ENCODE results near the gene ETV3. TPM values are rescaled to one million over a fixed set of nuclear protein-coding genes. Genes with fewer than 3 reads are reported as not detected.

ETV3 gene
- total RNA-seq, 2 experiments from 2014 or later: 11.1 to 20.4 TPM

- Histone ChIP-seq H3K36me3 (ENCODE audit: insufficient read depth, low read length) (no peaks in the 10 kb centered on the region), H3K4me3 (ENCODE audit: low read depth, low read length, poor library complexity, severe bottlenecking) (no peak overlapping the region), H3K9me2 (ENCODE audit: insufficient read depth, low read length) (no peaks in the 10 kb centered on the region), H3K4me1 (ENCODE audit: insufficient read depth, low read length, poor library complexity, severe bottlenecking) (peaks cover 15% of the 10 kb centered on the region), H3K79me2 (ENCODE audit: insufficient read depth, low read depth, low read length) (no peaks in the 10 kb centered on the region), H3K27ac (ENCODE audit: low read depth, low read length, poor library complexity, severe bottlenecking) (no peak overlapping the region), H3K9me3 (ENCODE audit: low read length) (no peaks in the 10 kb centered on the region), H2AFZ (ENCODE audit: low read length) (no peak overlapping the region), H4K20me1 (ENCODE audit: insufficient read depth, low read length) (no peaks in the 10 kb centered on the region), H3K4me2 (ENCODE audit: low read length) (no peak overlapping the region)
- TF ChIP-seq EZH2phosphoT487 (IDR thresholded peaks at IDR 0.05; ENCODE audit: borderline replicate concordance, low read depth, low read length) (no peak), CTCF (conservative IDR thresholded peaks at IDR 0.05; ENCODE audit: low read length) (no peak)
- intact Hi-C loops (cut with micrococcal nuclease; ENCODE audit: unreplicated experiment): no loop called here
- DNase-seq (ENCODE audit: low spot score): no peak
- POLR2A ChIA-PET: interaction anchor here (0.6 kb wide), 1 partner anchor 290 kb away, joined by 3 read pairs; no protein-coding TSS in a partner anchor
- BruUV-seq (replicated peaks): no TSS peak
- CTCF ChIA-PET (ENCODE audit: unreplicated experiment): no interaction called here
Measured at GRCh38 chr1:157115429-157115838, 22.8 kb downstream of the ETV3 start.

DNA sequence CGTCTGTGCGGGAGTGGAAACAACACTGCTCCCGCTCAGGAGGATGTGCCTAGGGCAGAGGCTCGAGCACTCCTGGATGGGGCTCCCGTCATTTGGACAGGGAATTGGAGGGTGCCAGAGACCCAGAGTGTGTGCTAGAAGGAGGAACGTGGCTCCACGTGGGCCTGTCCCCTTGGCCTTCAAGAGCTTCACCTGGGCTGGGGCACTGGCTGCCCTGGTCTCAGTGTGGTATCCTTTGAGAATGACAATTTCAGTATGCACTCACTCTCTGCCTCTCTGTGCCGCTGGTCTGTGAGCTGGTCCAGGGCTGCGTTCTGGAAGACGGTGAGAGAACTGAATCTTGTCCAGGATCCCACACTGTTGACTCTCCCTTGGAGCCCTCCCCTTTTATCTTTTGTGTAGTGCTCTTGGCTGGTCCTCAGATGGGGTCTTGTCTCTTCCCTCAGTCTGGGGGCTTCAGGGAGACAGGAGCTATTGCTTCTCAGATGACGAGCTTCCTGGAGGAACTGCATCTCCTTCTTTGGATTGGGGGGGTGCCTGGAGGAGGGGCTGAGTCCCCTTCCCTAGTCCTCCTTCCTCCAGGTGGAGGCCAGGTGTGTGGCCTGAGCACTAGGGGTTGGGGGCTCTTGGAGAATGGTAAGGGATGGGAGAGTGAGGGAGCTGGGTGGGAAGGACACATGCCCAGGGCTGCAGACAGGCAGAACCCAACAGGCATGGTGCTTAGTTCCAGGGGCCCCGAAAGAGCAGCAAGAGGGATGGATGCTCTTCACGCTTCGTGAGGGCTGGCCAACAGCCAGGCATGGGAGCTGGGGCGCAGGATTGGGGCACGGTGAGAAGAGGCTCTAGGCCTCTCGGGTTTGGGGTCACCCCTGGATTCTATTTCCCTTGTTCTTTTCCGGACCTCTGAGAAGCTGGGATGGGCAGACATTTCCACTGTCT lies 23.7 kb downstream of the ETV3 start:
- no peak for DNase-seq (ENCODE audit: low spot score)
- Histone ChIP-seq H3K4me1 (ENCODE audit: insufficient read depth, low read length, poor library complexity, severe bottlenecking) (peaks cover 15% of the 10 kb centered on the region), H3K27ac (ENCODE audit: low read depth, low read length, poor library complexity, severe bottlenecking) (no peak overlapping the region), H3K9me3 (ENCODE audit: low read length) (no peaks in the 10 kb centered on the region), H3K4me3 (ENCODE audit: low read depth, low read length, poor library complexity, severe bottlenecking) (no peak overlapping the region), H3K9me2 (ENCODE audit: insufficient read depth, low read length) (no peaks in the 10 kb centered on the region), H2AFZ (ENCODE audit: low read length) (no peak overlapping the region), H3K79me2 (ENCODE audit: insufficient read depth, low read depth, low read length) (no peaks in the 10 kb centered on the region), H3K36me3 (ENCODE audit: insufficient read depth, low read length) (no peaks in the 10 kb centered on the region), H4K20me1 (ENCODE audit: insufficient read depth, low read length) (no peaks in the 10 kb centered on the region), H3K4me2 (ENCODE audit: low read length) (no peak overlapping the region)
- ChIA-PET CTCF (ENCODE audit: unreplicated experiment) (no interaction called here), POLR2A (no interaction called here)
- intact Hi-C loops (cut with micrococcal nuclease; ENCODE audit: unreplicated experiment): no loop called here
- no TSS peak for BruUV-seq (replicated peaks)
- TF ChIP-seq EZH2phosphoT487 (IDR thresholded peaks at IDR 0.05; ENCODE audit: borderline replicate concordance, low read depth, low read length) (no peak), CTCF (conservative IDR thresholded peaks at IDR 0.05; ENCODE audit: low read length) (no peak)

DNA sequence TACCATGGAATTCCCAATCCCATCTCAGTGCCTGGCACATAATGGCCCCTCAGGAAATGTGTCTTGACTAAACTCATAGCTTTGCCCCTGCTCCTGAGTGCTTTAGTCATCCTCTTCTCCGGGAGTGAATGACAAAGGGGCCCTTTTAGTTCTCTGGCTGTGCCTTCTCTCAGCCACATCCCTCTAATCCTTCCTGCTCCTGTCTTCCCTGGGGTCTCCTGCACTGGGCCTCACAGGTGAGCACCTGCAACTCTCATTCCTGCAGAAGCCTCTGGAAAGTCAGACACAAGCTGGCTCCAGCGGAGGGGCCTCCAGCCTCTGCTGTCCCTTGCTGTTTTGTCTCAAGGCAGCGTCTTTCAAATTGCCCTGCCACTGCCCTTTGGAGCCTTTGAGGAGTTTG lies 24.6 kb downstream of the ETV3 start:
- H3K9me2 ChIP-seq (ENCODE audit: insufficient read depth, low read length): no peaks in the 10 kb centered on the region
- DNase-seq (ENCODE audit: low spot score): no peak
- H3K9me3 ChIP-seq (ENCODE audit: low read length): no peaks in the 10 kb centered on the region
- H4K20me1 ChIP-seq (ENCODE audit: insufficient read depth, low read length): no peaks in the 10 kb centered on the region
- CTCF ChIA-PET (ENCODE audit: unreplicated experiment): no interaction called here
- POLR2A ChIA-PET: no interaction called here
- no peaks in the 10 kb centered on the region for H3K79me2 ChIP-seq (ENCODE audit: insufficient read depth, low read depth, low read length)
- TF ChIP-seq EZH2phosphoT487 (IDR thresholded peaks at IDR 0.05; ENCODE audit: borderline replicate concordance, low read depth, low read length): no peak
- TF ChIP-seq CTCF (conservative IDR thresholded peaks at IDR 0.05; ENCODE audit: low read length): no peak
- intact Hi-C loops (cut with micrococcal nuclease; ENCODE audit: unreplicated experiment): no loop called here
- no peak overlapping the region for H3K27ac ChIP-seq (ENCODE audit: low read depth, low read length, poor library complexity, severe bottlenecking)
- no peaks in the 10 kb centered on the region for H3K36me3 ChIP-seq (ENCODE audit: insufficient read depth, low read length)
- no peak overlapping the region for H2AFZ ChIP-seq (ENCODE audit: low read length)
- no peak overlapping the region for H3K4me2 ChIP-seq (ENCODE audit: low read length)
- no TSS peak for BruUV-seq (replicated peaks)
- H3K4me1 ChIP-seq (ENCODE audit: insufficient read depth, low read length, poor library complexity, severe bottlenecking): peaks cover 15% of the 10 kb centered on the region
- H3K4me3 ChIP-seq (ENCODE audit: low read depth, low read length, poor library complexity, severe bottlenecking): no peak overlapping the region
